HepG2 (cell line): ENCODE data around the gene LATS1. TPM values are rescaled to one million over a fixed set of nuclear protein-coding genes. Genes with fewer than 3 reads are reported as not detected.

ENCODE experiments used
- AKNA ChIP-seq: sonication (generic); formaldehyde crosslinking; IDR thresholded peaks from 2 replicates; pipeline ENCODE4 v1.4.0; 2020; ENCODE audit warnings: missing genetic modification reagents, borderline replicate concordance
- ARNT ChIP-seq: fragments of 450-650 bp; IDR thresholded peaks from 2 replicates; pipeline ENCODE4 v1.6.1; 2017
- BCLAF1 ChIP-seq: fragments of 450-650 bp; IDR thresholded peaks from 2 replicates; pipeline ENCODE4 v1.6.1; 2017; ENCODE audit warnings: mild to moderate bottlenecking
- CC2D1A ChIP-seq: sonication (generic); formaldehyde crosslinking; IDR thresholded peaks from 2 replicates; pipeline ENCODE4 v1.8.1; 2023; ENCODE audit warnings: mild to moderate bottlenecking, missing genetic modification reagents
- ETV5 ChIP-seq: IDR thresholded peaks from 2 replicates; pipeline ENCODE4 v1.6.1; 2018; ENCODE audit warnings: missing biosample characterization, missing genetic modification reagents, inconsistent platforms, borderline replicate concordance
- MEIS1 ChIP-seq: sonication (generic); formaldehyde crosslinking; IDR thresholded peaks from 2 replicates; pipeline ENCODE4 v1.9.0; 2021; ENCODE audit warnings: mild to moderate bottlenecking, missing genetic modification reagents, moderate library complexity, borderline replicate concordance
- POLR2A ChIP-seq, 2 experiments: IDR thresholded peaks; 2 replicates each; pipeline ENCODE4 v1.6.1; 2011; ENCODE audit warnings: low read depth in 2 of 2, low read length in 2 of 2, mild to moderate bottlenecking in 1 of 2, moderate library complexity in 1 of 2; ENCODE audit not compliant: insufficient read depth in 1 of 2
- RELA ChIP-seq: sonication (generic); formaldehyde crosslinking; IDR thresholded peaks from 2 replicates; pipeline ENCODE4 v1.4.0; 2020; ENCODE audit warnings: missing genetic modification reagents
- SRY ChIP-seq: sonication (generic); formaldehyde crosslinking; IDR thresholded peaks from 2 replicates; pipeline ENCODE4 v1.8.0; 2022; ENCODE audit warnings: mild to moderate bottlenecking, missing genetic modification reagents
- TBX3 ChIP-seq: fragments of 450-650 bp; IDR thresholded peaks from 2 replicates; pipeline ENCODE4 v1.6.1; 2017; ENCODE audit warnings: antibody characterized with exemption, mild to moderate bottlenecking, inconsistent platforms, borderline replicate concordance
- TOPORS ChIP-seq: sonication (generic); formaldehyde crosslinking; IDR thresholded peaks from 2 replicates; pipeline ENCODE4 v1.8.0; 2023; ENCODE audit warnings: mild to moderate bottlenecking, missing genetic modification reagents
- ZFP1 ChIP-seq: IDR thresholded peaks from 2 replicates; pipeline ENCODE4 v1.6.1; 2016
- ZFP36 ChIP-seq: fragments of 150-350 bp; IDR thresholded peaks from 2 replicates; pipeline ENCODE4 v1.6.1; 2018; ENCODE audit warnings: borderline replicate concordance, low read length, low read depth; ENCODE audit not compliant: partially characterized antibody
- ZKSCAN1 ChIP-seq: fragments of 150-350 bp; IDR thresholded peaks from 2 replicates; pipeline ENCODE4 v1.6.1; 2014; ENCODE audit warnings: low read length
- ZNF142 ChIP-seq: sonication (generic); formaldehyde crosslinking; IDR thresholded peaks from 2 replicates; pipeline ENCODE4 v1.4.0; 2020; ENCODE audit warnings: missing genetic modification reagents
- ZNF709 ChIP-seq: sonication (generic); formaldehyde crosslinking; IDR thresholded peaks from 2 replicates; pipeline ENCODE4 v1.5.0; 2020; ENCODE audit warnings: mild to moderate bottlenecking, missing genetic modification reagents
- polyA plus RNA-seq, 8 experiments: library from polyadenylated mRNA; depleted of rRNA in 3 of 8; stranded (reverse) in 7 of 8; unstranded in 1 of 8; fragments of >200 nt; fragmentation: Illumina TruSeq in 4 of 8; extraction: Trizol in 4 of 8; gene quantifications; 2 replicates each; pipeline versions ENCODE4 v1.2.1 to v1.2.3, GENCODE V29; 2011 to 2016; ENCODE audit warnings: low read depth in 4 of 8, missing spikeins in 1 of 8, mixed read lengths in 1 of 8; ENCODE audit not compliant: insufficient read depth in 1 of 8
- total RNA-seq, 5 experiments: library from RNA; depleted of rRNA; stranded (reverse); fragments of >200 nt; fragmentation: Illumina TruSeq; extraction: Trizol; gene quantifications; 2 replicates each; pipeline ENCODE4 v1.2.3, GENCODE V29; 2016; ENCODE audit warnings: low read depth in 1 of 5

The LATS1 gene
- total and polyA plus RNA-seq, 2 of the 13 experiments (the other 11 are each of a cell fraction or from before 2014, with no cell fraction given), result 9.9 to 12.6 TPM

- TF ChIP-seq AKNA (CRISPR knock-in tag) (peak; percentile 92), ZKSCAN1 (no peak), ETV5 (CRISPR knock-in tag) (peak; percentile 99), SRY (peak; percentile 99), ZNF142 (peak; percentile 96), BCLAF1 (no peak), CC2D1A (CRISPR knock-in tag) (0 out of 2 replicates have a peak, but pooled peaks have one; percentile 82), ZFP1 (CRISPR knock-in tag) (peak; percentile 89), ARNT (no peak), MEIS1 (CRISPR knock-in tag) (peak; percentile 99), RELA (peak; percentile 89; the same call in 1 of the 2 replicates), ZNF709 (CRISPR knock-in tag) (peak; percentile 99), TOPORS (peak; percentile 99), ZFP36 (no peak), POLR2A (IDR thresholded peaks at IDR 0.05; ENCODE audit: insufficient read depth in 1 of 2, low read depth in 2 of 2, low read length in 2 of 2) (peak; percentile 94 to 96), TBX3 (no peak)
Measured at GRCh38 chr6:149648148-149649145, 69.5 kb downstream of the LATS1 start, which contains the start of gene KATNA1 (continued).
